PC-9 (cell line): Measurements from ENCODE around the gene NYAP1. TPM values are rescaled to one million over a fixed set of nuclear protein-coding genes. Genes with fewer than 3 reads are reported as not detected.
"Not testable (repeated sequence)": the region's sequence is repeated elsewhere in the genome, so short reads cannot be mapped to it uniquely, and the experiment has no call there.

Experiments
- BruUV-seq: library from RNA; stranded (reverse); fragments of 400-500 nt; replicated peaks from 2 replicates; lab custom pipeline; 2021; lab: Mats Ljungman, UMichigan
- CTCF ChIA-PET: fragments of 300-600 bp; sonication (Branson Sonifier 250); formaldehyde crosslinking; loops from one replicate; lab custom pipeline; 2022; ENCODE audit warnings: antibody characterized with exemption; lab: Charles Lee
- POLR2A ChIA-PET: fragments of 300-600 bp; sonication (Branson Sonifier 250); formaldehyde crosslinking; loops from one replicate; lab custom pipeline; 2022; ENCODE audit warnings: antibody characterized with exemption; ENCODE audit not compliant: unreplicated experiment; lab: Charles Lee
- DNase-seq, 2 experiments: peaks; one replicate each; pipeline versions ENCODE4 v3.0.0 to v3.0.0-alpha.2; 2015 to 2022; ENCODE audit warnings: mixed read lengths in 1 of 2
- H2AFZ ChIP-seq: fragments of 200-600 bp; sonication (generic); 2 replicates; pipeline ENCODE4 v1.8.1; 2017; ENCODE audit warnings: antibody characterized with exemption
- H3F3A ChIP-seq: fragments of 200-600 bp; sonication (generic); 2 replicates; pipeline ENCODE4 v1.8.1; 2017; ENCODE audit warnings: antibody characterized with exemption, mild to moderate bottlenecking, low read depth; ENCODE audit not compliant: insufficient read depth
- H3K27ac ChIP-seq: fragments of 200-600 bp; sonication (generic); 2 replicates; pipeline ENCODE4 v1.6.1; 2016; ENCODE audit warnings: mixed run types
- H3K27me3 ChIP-seq: fragments of 200-600 bp; sonication (generic); 2 replicates; pipeline ENCODE4 v1.6.1; 2016; ENCODE audit warnings: low read depth, mixed run types; ENCODE audit not compliant: insufficient read depth
- H3K36me3 ChIP-seq: fragments of 200-600 bp; sonication (generic); 2 replicates; pipeline ENCODE4 v1.6.1; 2016; ENCODE audit warnings: low read depth, mixed run types
- H3K4me1 ChIP-seq: fragments of 200-600 bp; sonication (generic); replicated peaks from 2 replicates; pipeline ENCODE4 v1.6.1; 2016; ENCODE audit warnings: mixed run types; ENCODE audit not compliant: insufficient read depth
- H3K4me2 ChIP-seq: fragments of 200-600 bp; sonication (generic); 2 replicates; pipeline ENCODE4 v1.6.1; 2017; ENCODE audit warnings: mixed run types
- H3K4me3 ChIP-seq: fragments of 200-600 bp; sonication (generic); 2 replicates; pipeline ENCODE4 v1.6.1; 2016; ENCODE audit warnings: mixed run types
- H3K79me2 ChIP-seq: fragments of 200-600 bp; sonication (generic); 2 replicates; pipeline ENCODE4 v1.6.1; 2017; ENCODE audit warnings: low read depth, mixed run types
- H3K9me2 ChIP-seq: fragments of 200-600 bp; sonication (generic); 2 replicates; pipeline ENCODE4 v1.8.1; 2017; ENCODE audit warnings: mild to moderate bottlenecking; ENCODE audit not compliant: insufficient read depth
- H3K9me3 ChIP-seq: fragments of 200-600 bp; sonication (generic); 2 replicates; pipeline ENCODE4 v1.8.1; 2016; ENCODE audit warnings: low read depth; ENCODE audit not compliant: insufficient read depth
- H4K20me1 ChIP-seq: fragments of 200-600 bp; sonication (generic); 2 replicates; pipeline ENCODE4 v1.8.1; 2017; ENCODE audit not compliant: insufficient read depth
- EZH2 ChIP-seq: fragments of 200-600 bp; sonication (generic); IDR thresholded peaks from 2 replicates; pipeline ENCODE4 v1.8.0; 2017; ENCODE audit warnings: antibody characterized with exemption, low read depth
- intact Hi-C: fragments of 100-400 bp; cut with micrococcal nuclease; formaldehyde crosslinking; loops from one replicate; pipeline ENCODE4 v1.10.0; 2022; ENCODE audit not compliant: unreplicated experiment
- total RNA-seq: library from RNA; stranded (reverse); gene quantifications from 2 replicates; pipeline ENCODE4 v1.2.3, GENCODE V29; 2021
- TF ChIP-seq, protein P1 (sequence below): fragments of 200-600 bp; sonication (generic); conservative IDR thresholded peaks from 2 replicates; pipeline ENCODE4 v1.6.1; 2017; ENCODE audit warnings: mixed run types, antibody characterized with exemption, mild to moderate bottlenecking, moderate library complexity

The NYAP1 gene
- total RNA-seq, 1 experiment from 2014 or later: 1.3 TPM

DNA sequence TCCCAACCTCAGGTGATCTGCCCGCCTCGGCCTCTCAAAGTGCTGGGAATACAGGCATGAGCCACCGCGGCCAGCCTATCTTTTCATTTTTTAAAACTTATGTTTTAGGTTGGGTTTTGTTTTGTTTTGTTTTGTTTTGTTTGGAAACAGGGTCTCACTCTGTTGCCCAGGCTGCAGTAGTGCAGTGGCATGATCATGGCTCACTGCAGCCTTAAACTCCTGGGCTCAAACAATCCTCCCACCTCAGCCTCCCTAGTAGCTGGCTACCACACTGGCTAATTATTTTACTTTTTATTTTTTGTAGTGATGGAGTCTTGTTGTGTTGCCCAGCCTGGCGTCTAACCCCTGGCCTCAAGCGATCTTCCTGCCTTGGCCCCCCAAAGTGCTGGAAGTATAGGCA lies 35.9 kb downstream of the NYAP1 start:
- TF ChIP-seq, protein P1, sequence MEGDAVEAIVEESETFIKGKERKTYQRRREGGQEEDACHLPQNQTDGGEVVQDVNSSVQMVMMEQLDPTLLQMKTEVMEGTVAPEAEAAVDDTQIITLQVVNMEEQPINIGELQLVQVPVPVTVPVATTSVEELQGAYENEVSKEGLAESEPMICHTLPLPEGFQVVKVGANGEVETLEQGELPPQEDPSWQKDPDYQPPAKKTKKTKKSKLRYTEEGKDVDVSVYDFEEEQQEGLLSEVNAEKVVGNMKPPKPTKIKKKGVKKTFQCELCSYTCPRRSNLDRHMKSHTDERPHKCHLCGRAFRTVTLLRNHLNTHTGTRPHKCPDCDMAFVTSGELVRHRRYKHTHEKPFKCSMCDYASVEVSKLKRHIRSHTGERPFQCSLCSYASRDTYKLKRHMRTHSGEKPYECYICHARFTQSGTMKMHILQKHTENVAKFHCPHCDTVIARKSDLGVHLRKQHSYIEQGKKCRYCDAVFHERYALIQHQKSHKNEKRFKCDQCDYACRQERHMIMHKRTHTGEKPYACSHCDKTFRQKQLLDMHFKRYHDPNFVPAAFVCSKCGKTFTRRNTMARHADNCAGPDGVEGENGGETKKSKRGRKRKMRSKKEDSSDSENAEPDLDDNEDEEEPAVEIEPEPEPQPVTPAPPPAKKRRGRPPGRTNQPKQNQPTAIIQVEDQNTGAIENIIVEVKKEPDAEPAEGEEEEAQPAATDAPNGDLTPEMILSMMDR: no peak
- no peak for TF ChIP-seq EZH2
- H3K27ac ChIP-seq: no peak overlapping the region
- peaks cover 4% of the 10 kb centered on the region; the same call in 1 of the 2 replicates for H3F3A ChIP-seq
- H3K79me2 ChIP-seq: no peaks in the 10 kb centered on the region
- no peak overlapping the region for H3K4me2 ChIP-seq
- no peaks in the 10 kb centered on the region for H3K9me2 ChIP-seq
- no TSS peak for BruUV-seq
- H4K20me1 ChIP-seq: no peaks in the 10 kb centered on the region
- no peak overlapping the region for H3K4me3 ChIP-seq
- CTCF ChIA-PET: interaction anchor here (0.6 kb wide), 1 partner anchor 44 kb away, joined by 9 read pairs; no protein-coding TSS in a partner anchor
- H2AFZ ChIP-seq: no peak overlapping the region
- no peaks in the 10 kb centered on the region for H3K27me3 ChIP-seq
- POLR2A ChIA-PET: interaction anchor here (0.6 kb wide), 2 partner anchors 25 to 177 kb away, joined by 3 to 14 read pairs; no protein-coding TSS in a partner anchor
- no peaks in the 10 kb centered on the region for H3K36me3 ChIP-seq
- DNase-seq: no peak
- no peaks in the 10 kb centered on the region for H3K9me3 ChIP-seq
- intact Hi-C loops: no loop called here
- peaks cover 23% of the 10 kb centered on the region for H3K4me1 ChIP-seq

DNA sequence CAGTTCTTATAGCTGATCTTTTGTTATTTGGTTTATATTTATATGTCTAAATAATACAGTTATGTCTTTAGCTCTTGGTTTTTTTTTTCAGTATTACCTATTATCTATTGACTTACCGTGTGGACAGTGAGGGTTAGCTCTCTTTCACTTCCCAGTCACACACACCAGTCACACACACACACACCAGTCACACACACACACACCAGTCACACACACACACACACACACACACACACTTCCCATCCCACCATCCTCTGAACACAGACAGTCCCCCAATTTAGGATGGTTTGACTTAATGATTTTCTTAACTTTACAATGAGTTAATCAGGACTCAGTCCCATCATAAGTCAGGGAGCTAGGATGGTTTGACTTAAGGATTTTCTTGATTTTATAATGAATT lies 36.4 kb downstream of the NYAP1 start:
- Histone ChIP-seq H3K36me3 (no peaks in the 10 kb centered on the region), H4K20me1 (no peaks in the 10 kb centered on the region), H3K9me2 (no peaks in the 10 kb centered on the region), H3K4me2 (no peak overlapping the region), H3K4me1 (peaks cover 17% of the 10 kb centered on the region), H3F3A (peaks cover 8% of the 10 kb centered on the region; the same call in 1 of the 2 replicates), H3K9me3 (no peaks in the 10 kb centered on the region), H3K79me2 (no peaks in the 10 kb centered on the region), H3K27me3 (no peaks in the 10 kb centered on the region), H3K4me3 (no peak overlapping the region), H2AFZ (no peak overlapping the region), H3K27ac (no peak overlapping the region)
- ChIA-PET POLR2A (interaction anchor here (0.6 kb wide), 2 partner anchors 25 to 177 kb away, joined by 3 to 14 read pairs; no protein-coding TSS in a partner anchor), CTCF (interaction anchor here (0.6 kb wide), 2 partner anchors 19 to 44 kb away, joined by 3 to 9 read pairs; partner anchors contain the start of gene AGFG2)
- intact Hi-C loops: no loop called here
- no peak for DNase-seq
- TF ChIP-seq EZH2: no peak
- BruUV-seq: no TSS peak

DNA sequence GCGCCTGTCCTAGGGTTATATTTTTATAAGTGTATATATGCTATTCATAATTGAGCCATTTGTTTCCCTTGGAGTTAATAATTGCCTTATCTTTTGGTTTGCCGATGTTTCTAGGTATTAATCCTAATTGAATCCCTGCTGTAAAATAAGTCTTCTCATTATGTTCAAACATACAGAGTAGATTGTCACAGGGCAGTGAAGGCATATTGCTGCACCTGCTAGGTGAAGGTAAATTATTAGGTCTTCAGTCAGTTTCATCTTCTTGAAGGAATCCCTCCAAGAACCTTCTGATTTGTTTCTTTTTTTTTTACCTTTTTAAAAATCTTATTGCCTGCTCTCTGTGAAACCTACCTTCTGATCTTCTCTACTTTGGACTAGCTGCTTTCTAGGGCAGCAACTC lies 37.3 kb downstream of the NYAP1 start:
- CTCF ChIA-PET: interaction anchor here (0.5 to 0.6 kb wide), 2 partner anchors 15 to 152 kb away, joined by 3 to 4 read pairs; no protein-coding TSS in a partner anchor

DNA sequence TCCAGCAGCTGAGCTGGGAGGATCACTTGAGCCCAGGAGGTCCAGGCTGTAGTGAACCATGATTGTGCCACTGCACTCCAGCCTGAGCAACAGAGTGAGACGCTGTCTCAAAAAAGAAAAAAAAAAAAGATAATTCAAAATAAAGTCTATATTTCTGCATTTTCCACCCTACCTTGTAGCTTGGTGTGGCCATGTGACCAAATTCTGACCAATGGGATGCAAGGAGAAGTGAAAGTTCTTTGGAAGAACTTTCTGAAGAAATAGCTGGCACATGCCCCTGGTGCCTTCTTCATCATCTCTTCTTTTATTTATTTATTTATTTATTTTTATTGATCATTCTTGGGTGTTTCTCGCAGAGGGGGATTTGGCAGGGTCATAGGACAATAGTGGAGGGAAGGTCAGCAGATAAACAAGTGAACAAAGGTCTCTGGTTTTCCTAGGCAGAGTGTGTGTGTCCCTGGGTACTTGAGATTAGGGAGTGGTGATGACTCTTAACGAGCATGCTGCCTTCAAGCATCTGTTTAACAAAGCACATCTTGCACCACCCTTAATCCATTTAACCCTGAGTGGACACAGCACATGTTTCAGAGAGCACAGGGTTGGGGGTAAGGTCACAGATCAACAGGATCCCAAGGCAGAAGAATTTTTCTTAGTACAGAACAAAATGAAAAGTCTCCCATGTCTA lies 38.3 kb downstream of the NYAP1 start:
- H3K27me3 ChIP-seq, H3K4me2 ChIP-seq, DNase-seq, H4K20me1 ChIP-seq, H3F3A ChIP-seq, H2AFZ ChIP-seq, H3K4me3 ChIP-seq, H3K4me1 ChIP-seq, H3K9me2 ChIP-seq, BruUV-seq, H3K9me3 ChIP-seq, H3K79me2 ChIP-seq, H3K27ac ChIP-seq, H3K36me3 ChIP-seq, intact Hi-C loops: not testable (repeated sequence)
- CTCF ChIA-PET: interaction anchor here (0.5 kb wide), 1 partner anchor 16 kb away, joined by 3 read pairs; no protein-coding TSS in a partner anchor
- POLR2A ChIA-PET: interaction anchor here (0.7 kb wide), 2 partner anchors 17 to 82 kb away, joined by 3 to 6 read pairs; no protein-coding TSS in a partner anchor

More for the DNA sequence above, 37.3 kb downstream of the NYAP1 start:
- Histone ChIP-seq H3K36me3 (no peaks in the 10 kb centered on the region), H2AFZ (no peak overlapping the region), H3K4me3 (no peak overlapping the region), H3K27ac (no peak overlapping the region), H4K20me1 (no peaks in the 10 kb centered on the region), H3K27me3 (no peaks in the 10 kb centered on the region), H3K9me2 (no peaks in the 10 kb centered on the region), H3K4me1 (peaks cover 8% of the 10 kb centered on the region), H3K79me2 (no peaks in the 10 kb centered on the region), H3K4me2 (no peak overlapping the region), H3F3A (peaks cover 10% of the 10 kb centered on the region; the same call in 1 of the 2 replicates), H3K9me3 (no peaks in the 10 kb centered on the region)
- POLR2A ChIA-PET: no interaction called here
- no peak for DNase-seq
- TF ChIP-seq, protein P1: no peak
- no peak for TF ChIP-seq EZH2
- BruUV-seq: no TSS peak
- intact Hi-C loops: no loop called here

DNA sequence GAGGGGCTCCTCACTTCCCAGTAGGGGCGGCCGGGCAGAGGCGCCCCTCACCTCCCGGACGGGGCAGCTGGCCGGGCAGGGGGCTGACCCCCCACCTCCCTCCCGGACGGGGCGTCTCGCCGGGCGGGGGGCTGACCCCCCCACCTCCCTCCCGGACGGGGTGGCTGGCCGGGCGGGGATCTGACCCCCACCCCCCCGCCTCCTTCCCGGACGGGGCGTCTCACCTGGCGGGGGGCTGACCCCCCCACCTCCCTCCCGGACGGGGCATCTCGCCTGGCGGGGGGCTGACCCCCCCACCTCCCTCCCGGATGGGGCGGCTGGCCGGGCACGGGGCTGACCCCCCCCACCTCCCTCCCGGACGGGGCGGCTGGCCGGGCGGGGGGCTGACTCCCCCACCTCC lies 39.5 kb downstream of the NYAP1 start:
- CTCF ChIA-PET, H3K4me2 ChIP-seq, H3K9me2 ChIP-seq, H2AFZ ChIP-seq, H3K4me3 ChIP-seq, H3K9me3 ChIP-seq, H3K79me2 ChIP-seq, POLR2A ChIA-PET, H4K20me1 ChIP-seq, DNase-seq, intact Hi-C loops, H3K27me3 ChIP-seq, H3K36me3 ChIP-seq, BruUV-seq, H3K4me1 ChIP-seq, H3K27ac ChIP-seq: not testable (repeated sequence)
- peaks cover 13% of the 10 kb centered on the region; the same call in 1 of the 2 replicates for H3F3A ChIP-seq
